GM12864 (cell line): ENCODE results near the gene MICB.

Source experiments
- DNase-seq: peaks from one replicate; pipeline ENCODE4 v3.0.0-alpha.2; 2011; ENCODE audit warnings: low read depth
- H3K4me3 ChIP-seq: 2 replicates; pipeline ENCODE4 v1.5.1; 2011; ENCODE audit warnings: mild to moderate bottlenecking, low read depth, low read length, control low read depth
- CTCF ChIP-seq: IDR thresholded peaks from 2 replicates; pipeline ENCODE4 v1.5.1; 2011; ENCODE audit warnings: low read depth, mild to moderate bottlenecking, moderate library complexity, low read length, control low read depth, inconsistent platforms; ENCODE audit errors: missing control alignments

The MICB gene

GRCh38 chr6:31474871-31475286, 23.1 kb upstream of the MICB start:
- peak; percentile 75 for TF ChIP-seq CTCF
- no peak for DNase-seq

DNA sequence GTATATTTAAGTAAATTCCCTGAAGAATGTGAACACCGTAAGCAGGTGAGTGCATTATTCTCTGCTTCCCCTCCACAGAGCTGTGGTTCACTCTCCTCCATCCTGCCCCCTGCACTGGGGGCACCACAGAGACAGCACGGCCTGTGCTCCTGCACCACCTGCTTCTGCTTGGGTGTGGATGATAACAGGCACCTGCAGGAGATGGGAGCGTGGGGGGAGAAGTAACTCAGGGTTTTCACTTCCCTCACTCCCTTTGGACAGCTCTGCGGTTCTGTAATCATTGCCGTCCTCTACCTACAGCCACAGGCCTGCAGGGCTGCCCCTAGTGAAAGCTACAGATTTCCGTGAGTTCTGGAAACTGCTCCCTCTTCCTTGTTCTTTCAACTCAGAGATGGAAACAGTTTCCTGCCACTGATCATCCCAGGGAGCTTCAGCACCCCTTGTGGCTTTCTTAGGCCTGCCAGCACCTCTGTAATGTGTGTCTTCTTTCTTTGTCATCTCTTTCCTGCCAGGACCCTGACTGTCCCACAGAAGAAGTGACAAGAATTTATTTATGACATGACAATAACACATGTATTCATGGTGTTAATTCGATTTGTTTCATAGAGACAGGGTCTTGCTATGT, 21.3 kb upstream of the MICB start:
- no peak overlapping the region for H3K4me3 ChIP-seq
- DNase-seq, result no peak
- TF ChIP-seq CTCF, result no peak

More at GRCh38 chr6:31474871-31475286, 23.1 kb upstream of the MICB start:
- no peak overlapping the region for H3K4me3 ChIP-seq

- TF ChIP-seq CTCF, result no peak
- H3K4me3 ChIP-seq, result no peak overlapping the region
- no peak for DNase-seq
Measured at GRCh38 chr6:31477521-31477920, 20.4 kb upstream of the MICB start.

DNA sequence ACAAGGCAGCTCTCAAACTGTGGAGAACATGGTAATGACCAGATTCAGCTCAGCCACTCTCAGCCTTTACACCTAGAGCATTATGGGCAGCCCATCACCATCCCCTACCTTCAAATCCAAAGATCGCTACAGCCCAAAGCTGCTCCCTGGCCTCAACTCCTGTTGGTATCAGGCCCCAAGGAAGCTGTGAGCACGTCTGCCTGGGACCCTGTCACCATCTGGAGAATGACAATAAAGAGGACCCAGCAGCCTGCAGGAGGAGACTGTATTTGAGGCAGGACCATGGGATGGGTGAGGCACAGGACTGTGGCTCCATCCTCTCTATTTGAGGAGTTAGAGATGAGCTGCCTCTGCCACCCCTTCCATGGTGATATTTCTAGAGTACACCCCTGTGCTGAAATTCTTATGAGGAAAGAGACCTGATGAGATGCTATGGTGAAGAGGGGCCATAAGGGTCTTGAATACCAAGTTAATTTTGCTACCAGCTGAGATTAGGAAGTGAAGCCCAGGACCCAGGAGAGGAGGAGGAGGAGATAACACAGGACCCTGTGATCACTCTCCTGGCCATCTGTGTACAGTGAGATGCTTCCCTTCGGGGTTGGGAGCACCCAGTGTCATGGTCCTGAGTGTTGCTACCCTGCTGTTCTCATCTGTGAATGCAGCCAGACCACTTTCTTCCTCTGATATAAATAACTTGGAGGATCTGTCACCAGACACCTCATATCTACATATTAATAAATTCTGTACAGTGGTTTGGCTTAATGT, 19.6 kb upstream of the MICB start:
- no peak overlapping the region for H3K4me3 ChIP-seq
- TF ChIP-seq CTCF, result no peak
- no peak for DNase-seq

GRCh38 chr6:31479151-31479932, 18.6 kb upstream of the MICB start:
- no peak overlapping the region for H3K4me3 ChIP-seq
- no peak for TF ChIP-seq CTCF
- no peak for DNase-seq

DNA sequence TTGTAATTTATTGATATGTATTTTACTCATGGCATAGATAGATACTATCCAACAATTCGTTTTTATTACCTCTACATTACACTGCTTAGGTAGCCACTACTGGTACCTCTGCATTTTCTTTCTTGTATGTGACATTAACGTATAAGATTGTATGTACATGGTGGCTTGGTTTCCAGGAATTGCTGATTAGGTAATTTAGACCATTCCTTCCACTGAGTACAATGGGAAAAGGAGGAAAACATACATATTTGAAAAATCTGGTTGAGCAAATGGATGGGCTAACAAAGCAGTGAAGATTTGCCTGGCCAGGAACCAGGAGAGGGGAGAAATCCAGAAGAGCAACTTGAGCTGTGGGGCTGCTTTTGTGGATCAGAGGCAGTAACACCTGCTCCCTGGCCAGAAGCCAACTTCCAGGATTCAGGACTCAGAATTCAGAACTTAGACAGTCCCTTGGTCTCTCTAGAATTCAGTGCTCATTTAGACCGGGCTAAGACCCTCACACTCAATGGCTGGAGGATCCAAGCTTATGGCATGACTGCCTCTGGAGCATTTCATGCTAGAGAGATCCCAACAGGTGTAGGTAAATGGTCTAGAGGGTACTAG, 17.9 kb upstream of the MICB start:
- no peak overlapping the region for H3K4me3 ChIP-seq
- DNase-seq, result no peak
- TF ChIP-seq CTCF, result no peak
